Stimulated activated naive B cell treated with anti-CD40 and anti-IgM and Interleukin-4, amounts not matched to agents 10 μg/mL and 1 μg/mL and 100 μg/mL, for 72 hours (primary cell): ENCODE data around the gene AKAP7.

Experiments
- ATAC-seq, 2 donors: fragments of 150-1000 bp; cut with Tn5 transposase; replicated peaks; 2 replicates each; pipeline ENCODE4 v1.10.0; 2021; ENCODE audit warnings: moderate library complexity in 1 of 2
- DNase-seq: peaks from one replicate; pipeline ENCODE4 v3.0.0; 2021
- H3K27ac Mint-ChIP-seq: one replicate; pipeline ENCODE4 v1.8.0; 2022; ENCODE audit warnings: mild to moderate bottlenecking, mixed read lengths
- H3K27me3 Mint-ChIP-seq, 2 donors: one replicate each; pipeline ENCODE4 v1.8.0; 2022; ENCODE audit warnings: mixed read lengths in 2 of 2
- H3K36me3 Mint-ChIP-seq, 2 donors: one replicate each; pipeline ENCODE4 v1.8.0; 2022; ENCODE audit warnings: mixed read lengths in 2 of 2, mild to moderate bottlenecking in 1 of 2
- H3K4me1 Mint-ChIP-seq, 2 donors: one replicate each; pipeline ENCODE4 v1.8.0; 2022; ENCODE audit warnings: mixed read lengths in 2 of 2, mild to moderate bottlenecking in 1 of 2
- H3K4me3 Mint-ChIP-seq, 2 donors: one replicate each; pipeline ENCODE4 v1.8.0; 2022; ENCODE audit warnings: mild to moderate bottlenecking in 2 of 2, mixed read lengths in 2 of 2, moderate library complexity in 1 of 2
- H3K9me3 Mint-ChIP-seq, 2 donors: one replicate each; pipeline ENCODE4 v1.8.0; 2022; ENCODE audit warnings: mixed read lengths in 2 of 2, mild to moderate bottlenecking in 1 of 2

AKAP7 gene

GRCh38 chr6:131122007-131122406, 13.3 kb upstream of the AKAP7 start:
- no peak overlapping the region for H3K4me3 Mint-ChIP-seq
- H3K4me1 Mint-ChIP-seq: peaks cover 4 to 11% of the 10 kb centered on the region in 2 donors
- DNase-seq (no peak), ATAC-seq (no peak)
- H3K9me3 Mint-ChIP-seq: no peaks in the 10 kb centered on the region
- peaks cover 0 to 4% of the 10 kb centered on the region in 2 donors for H3K27me3 Mint-ChIP-seq
- H3K27ac Mint-ChIP-seq: no peak overlapping the region
- no peaks in the 10 kb centered on the region for H3K36me3 Mint-ChIP-seq

- no peak overlapping the region for H3K27ac Mint-ChIP-seq
- H3K9me3 Mint-ChIP-seq: no peaks in the 10 kb centered on the region
- peaks cover 4 to 10% of the 10 kb centered on the region in 2 donors for H3K4me1 Mint-ChIP-seq
- DNase-seq: no peak
- H3K36me3 Mint-ChIP-seq: no peaks in the 10 kb centered on the region
- ATAC-seq: no peak
- peaks cover 0 to 4% of the 10 kb centered on the region in 2 donors for H3K27me3 Mint-ChIP-seq
- no peak overlapping the region for H3K4me3 Mint-ChIP-seq
Observed at GRCh38 chr6:131122516-131122915, 12.8 kb upstream of the AKAP7 start.

- Mint-ChIP-seq H3K27ac (no peak overlapping the region), H3K27me3 (peaks cover 0 to 7% of the 10 kb centered on the region in 2 donors), H3K36me3 (no peaks in the 10 kb centered on the region), H3K4me3 (no peak overlapping the region), H3K9me3 (no peaks in the 10 kb centered on the region), H3K4me1 (no peaks in the 10 kb centered on the region)
- ATAC-seq: no peak
- DNase-seq: no peak
Observed at GRCh38 chr6:131124336-131125071, 10.8 kb upstream of the AKAP7 start.

GRCh38 chr6:131125431-131125830, 9.8 kb upstream of the AKAP7 start:
- DNase-seq: no peak
- no peaks in the 10 kb centered on the region for H3K9me3 Mint-ChIP-seq
- H3K4me1 Mint-ChIP-seq: no peaks in the 10 kb centered on the region
- no peak overlapping the region for H3K4me3 Mint-ChIP-seq
- H3K36me3 Mint-ChIP-seq: no peaks in the 10 kb centered on the region
- no peak for ATAC-seq
- H3K27me3 Mint-ChIP-seq: peaks cover 0 to 7% of the 10 kb centered on the region in 2 donors
- no peak overlapping the region for H3K27ac Mint-ChIP-seq

GRCh38 chr6:131129689-131130553, 5.3 kb upstream of the AKAP7 start:
- no peak for ATAC-seq
- no peak overlapping the region for H3K27ac Mint-ChIP-seq
- no peak overlapping the region for H3K4me3 Mint-ChIP-seq
- peaks cover 0 to 7% of the 10 kb centered on the region in 2 donors for H3K27me3 Mint-ChIP-seq
- DNase-seq: no peak
- H3K36me3 Mint-ChIP-seq: no peaks in the 10 kb centered on the region
- H3K9me3 Mint-ChIP-seq: no peaks in the 10 kb centered on the region
- no peaks in the 10 kb centered on the region for H3K4me1 Mint-ChIP-seq

GRCh38 chr6:131130554-131130940, 4.7 kb upstream of the AKAP7 start:
- Mint-ChIP-seq H3K4me1 (no peaks in the 10 kb centered on the region), H3K27ac (no peak overlapping the region), H3K27me3 (peaks cover 0 to 7% of the 10 kb centered on the region in 2 donors), H3K36me3 (no peaks in the 10 kb centered on the region), H3K4me3 (no peak overlapping the region), H3K9me3 (no peaks in the 10 kb centered on the region)
- no peak for DNase-seq
- no peak for ATAC-seq

GRCh38 chr6:131132360-131132759, 2.9 kb upstream of the AKAP7 start:
- no peaks in the 10 kb centered on the region for H3K9me3 Mint-ChIP-seq
- H3K27ac Mint-ChIP-seq: no peak overlapping the region
- no peak overlapping the region for H3K4me3 Mint-ChIP-seq
- H3K4me1 Mint-ChIP-seq: peaks cover 5 to 15% of the 10 kb centered on the region in 2 donors
- no peak for ATAC-seq
- peaks cover 0 to 4% of the 10 kb centered on the region in 2 donors for H3K36me3 Mint-ChIP-seq
- DNase-seq: no peak
- H3K27me3 Mint-ChIP-seq: peaks cover 0 to 4% of the 10 kb centered on the region in 2 donors

- peaks cover 5 to 17% of the 10 kb centered on the region in 2 donors for H3K4me1 Mint-ChIP-seq
- ATAC-seq (no peak), DNase-seq (no peak)
- H3K27me3 Mint-ChIP-seq: no peaks in the 10 kb centered on the region
- no peaks in the 10 kb centered on the region for H3K9me3 Mint-ChIP-seq
- no peak overlapping the region for H3K27ac Mint-ChIP-seq
- peak overlapping the region; percentile 83 to 89 for H3K4me3 Mint-ChIP-seq
- peaks cover 0 to 6% of the 10 kb centered on the region in 2 donors for H3K36me3 Mint-ChIP-seq
Observed at GRCh38 chr6:131134220-131134979, 867 bp upstream of the AKAP7 start.

- DNase-seq (no peak), ATAC-seq (no peak)
- Mint-ChIP-seq H3K27me3 (no peaks in the 10 kb centered on the region), H3K4me3 (peak overlapping the region; percentile 83 to 89), H3K4me1 (peaks cover 9 to 22% of the 10 kb centered on the region in 2 donors), H3K36me3 (peaks cover 0 to 6% of the 10 kb centered on the region in 2 donors), H3K27ac (peak overlapping the region; percentile 90), H3K9me3 (no peaks in the 10 kb centered on the region)
Observed at GRCh38 chr6:131134980-131135243, 355 bp upstream of the AKAP7 start.

GRCh38 chr6:131136021-131136786, 937 bp downstream of the AKAP7 start:
- Mint-ChIP-seq H3K9me3 (no peaks in the 10 kb centered on the region), H3K4me1 (peaks cover 10 to 24% of the 10 kb centered on the region in 2 donors), H3K36me3 (peaks cover under 1 to 6% of the 10 kb centered on the region in 2 donors), H3K4me3 (peak overlapping the region; percentile 96 to 97), H3K27ac (peak overlapping the region; percentile 98), H3K27me3 (no peaks in the 10 kb centered on the region)
- ATAC-seq (peak; percentile 30 to 32), DNase-seq (no peak)

- no peaks in the 10 kb centered on the region for H3K9me3 Mint-ChIP-seq
- H3K4me1 Mint-ChIP-seq: peaks cover 10 to 24% of the 10 kb centered on the region in 2 donors
- H3K27ac Mint-ChIP-seq: no peak overlapping the region
- H3K36me3 Mint-ChIP-seq: peaks cover 11 to 16% of the 10 kb centered on the region in 2 donors
- no peak overlapping the region for H3K4me3 Mint-ChIP-seq
- DNase-seq: no peak
- ATAC-seq: no peak
- no peaks in the 10 kb centered on the region for H3K27me3 Mint-ChIP-seq
Observed at GRCh38 chr6:131139599-131139998, 4.3 kb downstream of the AKAP7 start.

- H3K4me1 Mint-ChIP-seq: peaks cover 5 to 9% of the 10 kb centered on the region in 2 donors
- no peaks in the 10 kb centered on the region for H3K9me3 Mint-ChIP-seq
- ATAC-seq (no peak), DNase-seq (no peak)
- H3K27me3 Mint-ChIP-seq: no peaks in the 10 kb centered on the region
- H3K27ac Mint-ChIP-seq: no peak overlapping the region
- peaks cover 13 to 16% of the 10 kb centered on the region in 2 donors for H3K36me3 Mint-ChIP-seq
- H3K4me3 Mint-ChIP-seq: no peak overlapping the region
Observed at GRCh38 chr6:131143319-131143718, 8.1 kb downstream of the AKAP7 start.

GRCh38 chr6:131146865-131147264, 11.6 kb downstream of the AKAP7 start:
- H3K27me3 Mint-ChIP-seq: no peaks in the 10 kb centered on the region

GRCh38 chr6:131156411-131156810, 21.1 kb downstream of the AKAP7 start:
- H3K36me3 Mint-ChIP-seq: no peaks in the 10 kb centered on the region
- no peak overlapping the region for H3K4me3 Mint-ChIP-seq
- ATAC-seq: no peak
- H3K27me3 Mint-ChIP-seq: no peaks in the 10 kb centered on the region
- no peak for DNase-seq
- no peaks in the 10 kb centered on the region for H3K9me3 Mint-ChIP-seq
- H3K4me1 Mint-ChIP-seq: no peaks in the 10 kb centered on the region
- no peak overlapping the region for H3K27ac Mint-ChIP-seq

More at GRCh38 chr6:131146865-131147264, 11.6 kb downstream of the AKAP7 start:
- no peak overlapping the region for H3K4me3 Mint-ChIP-seq
- H3K4me1 Mint-ChIP-seq: no peaks in the 10 kb centered on the region
- no peak overlapping the region for H3K27ac Mint-ChIP-seq
- ATAC-seq: no peak
- no peak for DNase-seq
- H3K9me3 Mint-ChIP-seq: no peaks in the 10 kb centered on the region
- H3K36me3 Mint-ChIP-seq: peaks cover 12 to 13% of the 10 kb centered on the region in 2 donors
